AG04449 (cell line): ENCODE results near the gene TLR2.

ENCODE experiments used
- CTCF ChIA-PET: fragments of 350-600 bp; formaldehyde crosslinking; extraction: SDS; loops from one replicate; lab custom pipeline; 2021; ENCODE audit warnings: antibody characterized with exemption; lab: Yijun Ruan, JAX
- POLR2A ChIA-PET: fragments of 400-600, 350-600 bp; formaldehyde crosslinking; extraction: SDS; loops from one replicate; lab custom pipeline; 2020; ENCODE audit warnings: antibody characterized with exemption, inconsistent platforms; lab: Yijun Ruan, JAX
- DNase-seq: peaks from one replicate; pipeline ENCODE4 v3.0.0-alpha.2; 2010; ENCODE audit warnings: low read depth, low spot score
- H3K4me3 ChIP-seq: 2 replicates; pipeline ENCODE4 v1.5.1; 2011; ENCODE audit warnings: low read depth, mild to moderate bottlenecking, control low read depth, low read length
- TF ChIP-seq, protein P1 (sequence below): IDR thresholded peaks from one replicate; pipeline ENCODE4 v1.5.1; 2011; ENCODE audit warnings: mild to moderate bottlenecking, moderate library complexity, low read length, control low read depth, inconsistent platforms; ENCODE audit not compliant: insufficient read depth; ENCODE audit errors: missing control alignments

Gene TLR2

GRCh38 chr4:153731239-153731638, 47.2 kb downstream of the TLR2 start:
- TF ChIP-seq, protein P1, sequence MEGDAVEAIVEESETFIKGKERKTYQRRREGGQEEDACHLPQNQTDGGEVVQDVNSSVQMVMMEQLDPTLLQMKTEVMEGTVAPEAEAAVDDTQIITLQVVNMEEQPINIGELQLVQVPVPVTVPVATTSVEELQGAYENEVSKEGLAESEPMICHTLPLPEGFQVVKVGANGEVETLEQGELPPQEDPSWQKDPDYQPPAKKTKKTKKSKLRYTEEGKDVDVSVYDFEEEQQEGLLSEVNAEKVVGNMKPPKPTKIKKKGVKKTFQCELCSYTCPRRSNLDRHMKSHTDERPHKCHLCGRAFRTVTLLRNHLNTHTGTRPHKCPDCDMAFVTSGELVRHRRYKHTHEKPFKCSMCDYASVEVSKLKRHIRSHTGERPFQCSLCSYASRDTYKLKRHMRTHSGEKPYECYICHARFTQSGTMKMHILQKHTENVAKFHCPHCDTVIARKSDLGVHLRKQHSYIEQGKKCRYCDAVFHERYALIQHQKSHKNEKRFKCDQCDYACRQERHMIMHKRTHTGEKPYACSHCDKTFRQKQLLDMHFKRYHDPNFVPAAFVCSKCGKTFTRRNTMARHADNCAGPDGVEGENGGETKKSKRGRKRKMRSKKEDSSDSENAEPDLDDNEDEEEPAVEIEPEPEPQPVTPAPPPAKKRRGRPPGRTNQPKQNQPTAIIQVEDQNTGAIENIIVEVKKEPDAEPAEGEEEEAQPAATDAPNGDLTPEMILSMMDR = no peak
- H3K4me3 ChIP-seq = no peak overlapping the region
- DNase-seq = no peak
- POLR2A ChIA-PET = no interaction called here
- CTCF ChIA-PET = no interaction called here

- DNase-seq = no peak
- no peak overlapping the region for H3K4me3 ChIP-seq
- ChIA-PET CTCF (interaction anchor here (1.3 to 1.6 kb wide), 2 partner anchors 15 to 17 kb away, joined by 3 read pairs; no protein-coding TSS in a partner anchor), POLR2A (no interaction called here)
- TF ChIP-seq, protein P1 = no peak
These were observed 49.8 kb downstream of the TLR2 start for GRCh38 chr4:153733751-153734448.

- DNase-seq = no peak
- ChIA-PET CTCF (no interaction called here), POLR2A (no interaction called here)
- TF ChIP-seq, protein P1 = no peak
- no peak overlapping the region for H3K4me3 ChIP-seq
These were observed 51.9 kb downstream of the TLR2 start for GRCh38 chr4:153735906-153736461.

GRCh38 chr4:153741541-153741940, 57.5 kb downstream of the TLR2 start:
- ChIA-PET POLR2A (no interaction called here), CTCF (interaction anchor here (1.0 to 3.9 kb wide), 2 partner anchors 9 to 12 kb away, joined by 3 to 13 read pairs; no protein-coding TSS in a partner anchor)
- DNase-seq = no peak
- TF ChIP-seq, protein P1 = no peak
- H3K4me3 ChIP-seq = no peak overlapping the region

- CTCF ChIA-PET = no interaction called here
- POLR2A ChIA-PET = no interaction called here
- TF ChIP-seq, protein P1 = no peak
- no peak overlapping the region for H3K4me3 ChIP-seq
- no peak for DNase-seq
These were observed 61.6 kb downstream of the TLR2 start for GRCh38 chr4:153745651-153746050.

GRCh38 chr4:153747406-153747955, 63.4 kb downstream of the TLR2 start:
- TF ChIP-seq, protein P1 = no peak
- POLR2A ChIA-PET = no interaction called here
- no peak for DNase-seq
- no peak overlapping the region for H3K4me3 ChIP-seq
- CTCF ChIA-PET = no interaction called here
